Activated naive CD8-positive, alpha-beta T cell (primary cell): ENCODE data around the gene CTSA.
"Not testable (repeated sequence)": the region's sequence is repeated elsewhere in the genome, so short reads cannot be mapped to it uniquely, and the experiment has no call there.

ENCODE experiments used
- H3K27ac Mint-ChIP-seq: one replicate; pipeline ENCODE4 v1.8.0; 2021; ENCODE audit warnings: mixed read lengths
- H3K27me3 Mint-ChIP-seq: one replicate; pipeline ENCODE4 v1.8.0; 2021; ENCODE audit warnings: mixed read lengths
- H3K36me3 Mint-ChIP-seq: one replicate; pipeline ENCODE4 v1.8.0; 2021; ENCODE audit warnings: mixed read lengths
- H3K4me1 Mint-ChIP-seq: one replicate; pipeline ENCODE4 v1.8.0; 2021; ENCODE audit warnings: low read depth, mixed read lengths
- H3K4me3 Mint-ChIP-seq: one replicate; pipeline ENCODE4 v1.8.0; 2021; ENCODE audit warnings: mild to moderate bottlenecking, mixed read lengths
- H3K9me3 Mint-ChIP-seq: one replicate; pipeline ENCODE4 v1.8.0; 2021; ENCODE audit warnings: low read depth, mixed read lengths

CTSA gene

DNA sequence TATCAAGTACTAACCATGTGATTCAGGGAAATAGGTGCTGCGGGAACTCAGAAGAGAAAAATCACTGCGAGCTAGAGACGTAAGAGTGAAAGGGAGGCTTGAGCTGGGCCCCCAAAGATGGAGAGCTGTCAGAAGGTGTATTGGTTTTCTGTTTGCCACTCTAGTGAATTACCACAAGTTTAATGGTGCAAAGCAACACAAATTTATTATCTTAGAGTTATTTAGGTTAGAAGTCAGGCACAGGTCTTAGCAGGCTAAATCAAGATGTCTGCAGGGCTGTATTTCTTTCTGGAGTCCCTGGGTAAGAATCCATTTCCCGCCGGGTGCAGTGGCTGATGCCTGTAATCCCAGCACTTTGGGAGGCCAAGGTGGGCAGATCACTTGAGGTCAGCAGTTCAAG is 31.2 kb upstream of the CTSA start:
- H3K36me3 Mint-ChIP-seq, result peaks cover 5% of the 10 kb centered on the region
- no peak overlapping the region for H3K27ac Mint-ChIP-seq
- peaks cover 43% of the 10 kb centered on the region for H3K4me1 Mint-ChIP-seq
- no peaks in the 10 kb centered on the region for H3K9me3 Mint-ChIP-seq
- no peak overlapping the region for H3K4me3 Mint-ChIP-seq
- H3K27me3 Mint-ChIP-seq, result no peaks in the 10 kb centered on the region

GRCh38 chr20:45860560-45861220 is 30.4 kb upstream of the CTSA start:
- peak overlapping the region; percentile 17 for H3K4me3 Mint-ChIP-seq
- peaks cover 37% of the 10 kb centered on the region for H3K4me1 Mint-ChIP-seq
- no peaks in the 10 kb centered on the region for H3K27me3 Mint-ChIP-seq
- H3K36me3 Mint-ChIP-seq, result peaks cover 5% of the 10 kb centered on the region
- no peaks in the 10 kb centered on the region for H3K9me3 Mint-ChIP-seq
- H3K27ac Mint-ChIP-seq, result no peak overlapping the region

DNA sequence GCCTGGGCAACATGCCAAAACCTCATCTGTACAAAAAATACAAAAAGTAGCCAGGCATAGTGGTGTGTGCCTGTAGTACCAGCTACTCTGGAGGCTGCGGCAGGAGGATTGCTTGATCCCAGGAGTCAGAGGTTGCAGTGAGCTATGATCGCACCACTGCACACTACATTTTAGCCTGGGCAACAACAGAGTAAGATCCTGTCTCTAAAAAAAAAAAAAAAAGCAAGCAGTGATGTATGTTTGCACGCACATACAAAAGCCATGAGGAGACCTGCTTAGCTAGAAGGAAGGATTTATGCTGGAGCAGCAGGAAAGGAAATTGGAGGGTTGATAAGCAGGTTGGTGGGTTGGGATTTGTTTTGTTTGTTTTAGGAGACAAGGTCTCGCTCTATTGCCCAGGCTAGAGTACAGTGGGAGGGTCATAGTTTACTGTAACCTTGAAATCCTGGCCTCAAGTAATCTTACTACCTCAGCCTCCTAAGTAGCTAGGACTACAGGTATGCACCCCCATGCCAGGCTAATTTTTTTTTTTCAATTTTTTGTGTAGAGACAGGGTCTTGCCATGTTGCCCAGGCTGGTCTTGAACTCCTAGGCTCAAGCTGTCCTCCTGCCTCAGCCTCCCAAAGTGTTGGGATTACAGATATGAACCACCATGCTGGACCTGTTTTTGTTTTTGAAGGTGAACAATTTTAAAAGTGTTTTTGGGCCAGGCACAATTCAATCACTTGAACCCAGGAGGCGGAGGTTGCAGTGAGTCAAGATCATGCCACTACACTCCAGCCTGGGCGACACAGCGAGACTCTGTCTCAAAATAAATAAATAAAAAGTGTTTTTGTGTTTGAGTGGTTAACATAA is 29.7 kb upstream of the CTSA start:
- no peaks in the 10 kb centered on the region for H3K27me3 Mint-ChIP-seq
- H3K4me3 Mint-ChIP-seq, result no peak overlapping the region
- no peaks in the 10 kb centered on the region for H3K9me3 Mint-ChIP-seq
- no peak overlapping the region for H3K27ac Mint-ChIP-seq
- H3K36me3 Mint-ChIP-seq, result peaks cover 5% of the 10 kb centered on the region
- peaks cover 31% of the 10 kb centered on the region for H3K4me1 Mint-ChIP-seq

DNA sequence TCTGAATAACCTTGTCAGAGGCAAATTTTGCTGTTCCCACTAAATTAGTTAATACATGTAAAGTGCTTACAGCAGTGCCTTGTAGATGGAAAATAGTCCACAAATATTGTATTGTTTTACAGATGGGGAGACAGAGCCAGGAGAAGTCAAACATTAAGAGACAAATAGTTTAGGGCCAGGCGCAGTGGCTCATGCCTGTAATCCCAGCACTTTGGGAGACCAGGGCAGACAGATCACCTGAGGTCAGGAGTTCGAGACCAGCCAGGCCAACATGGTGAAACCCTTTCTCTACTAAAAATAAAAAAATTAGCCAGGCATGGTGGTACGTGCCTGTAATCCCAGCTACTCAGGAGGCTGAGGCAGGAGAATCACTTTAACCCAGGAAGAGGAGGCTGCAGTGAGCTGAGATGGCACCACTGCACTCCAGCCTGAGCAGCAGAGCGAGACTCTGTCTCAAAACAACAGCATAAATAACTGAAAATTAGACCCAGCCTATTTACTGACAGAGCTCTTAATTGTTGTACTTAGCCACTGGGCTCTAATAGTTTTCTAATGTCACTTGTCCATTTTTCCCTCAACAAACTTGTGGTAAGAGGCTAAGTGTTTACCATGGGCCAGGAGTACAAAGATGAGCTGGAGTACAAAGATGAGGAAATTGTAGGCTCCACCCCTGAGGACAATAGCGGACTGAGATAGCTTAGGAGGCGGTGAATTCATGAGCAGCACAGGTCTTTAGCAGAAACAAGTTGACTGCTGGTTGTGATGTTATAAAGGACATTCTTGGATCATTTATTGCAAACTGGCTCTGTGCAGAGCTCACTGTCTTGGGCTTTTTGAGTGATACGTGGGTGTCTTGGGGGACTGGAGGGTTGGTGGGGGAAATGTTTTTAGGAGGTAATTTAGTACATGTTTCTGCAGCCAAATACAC is 27.3 kb upstream of the CTSA start:
- Mint-ChIP-seq H3K4me3 (no peak overlapping the region), H3K4me1 (peaks cover 15% of the 10 kb centered on the region), H3K27me3 (no peaks in the 10 kb centered on the region), H3K36me3 (peaks cover 5% of the 10 kb centered on the region), H3K9me3 (no peaks in the 10 kb centered on the region), H3K27ac (no peak overlapping the region)

DNA sequence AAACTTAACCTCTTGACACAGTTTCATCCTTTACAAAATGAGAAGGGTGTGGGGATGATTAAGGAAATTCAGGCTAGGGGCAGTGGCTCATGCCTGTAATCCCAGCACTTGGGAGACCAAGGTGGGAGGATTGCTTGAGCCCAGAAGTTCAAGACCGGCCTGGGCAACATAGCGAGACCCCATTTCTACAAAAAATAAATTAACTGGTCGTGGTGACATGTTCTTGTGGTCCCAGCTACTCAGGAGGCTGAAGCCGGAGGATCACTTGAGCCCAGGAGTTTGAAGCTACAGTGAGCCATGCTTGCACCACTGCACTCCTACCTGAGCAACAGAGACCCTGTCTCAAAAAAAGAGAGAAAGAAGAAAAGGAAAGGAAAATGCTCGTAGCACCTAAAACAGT is 24.7 kb upstream of the CTSA start:
- Mint-ChIP-seq H3K36me3 (no peaks in the 10 kb centered on the region), H3K9me3 (no peaks in the 10 kb centered on the region), H3K27ac (no peak overlapping the region), H3K4me3 (no peak overlapping the region), H3K27me3 (no peaks in the 10 kb centered on the region), H3K4me1 (peaks cover 4% of the 10 kb centered on the region)

DNA sequence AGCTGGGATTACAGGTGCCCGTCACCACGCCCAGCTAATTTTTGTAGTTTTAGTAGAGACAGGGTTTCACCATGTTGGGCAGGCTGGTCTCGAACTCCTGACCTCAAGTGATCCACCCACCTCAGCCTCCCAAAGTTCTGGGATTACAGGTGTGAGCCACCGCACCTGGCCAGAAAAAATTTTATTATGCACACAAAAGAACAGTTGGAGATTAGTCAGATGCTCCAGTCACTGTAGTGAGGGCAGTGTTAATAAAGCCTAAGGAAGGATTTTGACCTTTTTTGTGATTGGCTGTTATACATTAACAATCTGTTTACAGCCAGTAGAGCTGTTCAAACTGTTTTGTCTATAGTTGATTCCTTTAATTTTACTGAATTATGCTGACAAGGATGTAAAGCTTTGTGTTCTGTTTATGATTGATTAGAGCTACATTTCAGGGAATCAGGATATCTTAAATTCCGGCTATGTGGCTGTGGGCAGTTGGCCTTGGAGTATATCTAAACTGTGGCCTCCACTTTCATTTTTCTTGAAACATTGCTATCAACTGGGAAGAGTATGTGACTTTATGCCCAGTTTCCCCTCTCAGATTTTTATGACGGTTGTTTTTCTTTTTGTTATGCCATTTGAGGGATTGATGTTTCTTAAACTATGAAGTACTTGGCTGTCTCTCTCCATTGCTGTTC is 23.9 kb upstream of the CTSA start:
- Mint-ChIP-seq H3K27me3 (no peaks in the 10 kb centered on the region), H3K4me1 (peaks cover 4% of the 10 kb centered on the region), H3K4me3 (no peak overlapping the region), H3K27ac (no peak overlapping the region), H3K36me3 (peaks cover 3% of the 10 kb centered on the region), H3K9me3 (no peaks in the 10 kb centered on the region)

DNA sequence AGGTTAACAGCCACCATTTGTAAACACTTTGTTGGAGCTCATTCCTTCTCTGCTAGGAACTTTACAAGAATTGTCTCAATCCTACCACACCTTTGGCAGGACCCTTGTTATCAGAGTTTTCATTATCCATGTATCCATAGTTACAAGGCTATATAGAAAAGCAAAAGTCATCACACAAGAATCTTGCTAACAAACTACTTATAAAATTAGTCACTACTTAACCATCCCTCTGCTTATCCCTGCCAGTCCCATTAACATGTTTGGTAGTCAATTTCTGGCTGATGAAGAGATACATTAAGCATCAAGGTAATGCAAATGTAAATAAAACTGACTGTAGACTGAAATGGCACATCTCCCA is 23.3 kb upstream of the CTSA start:
- H3K36me3 Mint-ChIP-seq, result peaks cover 5% of the 10 kb centered on the region

DNA sequence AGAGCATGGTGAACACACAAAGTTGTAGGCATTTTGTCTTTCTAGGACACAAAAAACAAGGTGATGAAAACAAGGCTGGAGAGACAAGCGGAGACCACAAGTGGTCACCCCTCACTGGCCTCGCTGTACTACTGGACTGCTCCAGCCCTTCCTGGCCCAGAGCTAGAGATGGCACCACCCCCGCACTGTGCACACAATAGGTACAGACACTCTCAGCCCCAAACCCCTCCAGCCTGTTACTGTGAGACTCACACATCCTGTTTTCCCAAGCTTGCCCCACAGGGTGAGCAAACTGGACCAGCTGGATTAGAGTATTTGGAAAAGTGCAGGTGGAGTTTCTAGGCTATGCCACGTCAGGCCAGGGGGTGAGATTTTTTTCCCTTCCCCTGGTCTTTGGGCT is 18.5 kb upstream of the CTSA start:
- Mint-ChIP-seq H3K27ac (no peak overlapping the region), H3K36me3 (peaks cover 8% of the 10 kb centered on the region), H3K4me1 (no peaks in the 10 kb centered on the region), H3K4me3 (no peak overlapping the region), H3K9me3 (no peaks in the 10 kb centered on the region), H3K27me3 (no peaks in the 10 kb centered on the region)

More for the DNA sequence above, 23.3 kb upstream of the CTSA start:
- H3K4me3 Mint-ChIP-seq, result no peak overlapping the region
- no peaks in the 10 kb centered on the region for H3K27me3 Mint-ChIP-seq
- H3K9me3 Mint-ChIP-seq, result no peaks in the 10 kb centered on the region
- H3K27ac Mint-ChIP-seq, result no peak overlapping the region
- H3K4me1 Mint-ChIP-seq, result peaks cover 4% of the 10 kb centered on the region

GRCh38 chr20:45873409-45874103 is 17.6 kb upstream of the CTSA start:
- H3K4me3 Mint-ChIP-seq, result no peak overlapping the region
- H3K9me3 Mint-ChIP-seq, result no peaks in the 10 kb centered on the region

DNA sequence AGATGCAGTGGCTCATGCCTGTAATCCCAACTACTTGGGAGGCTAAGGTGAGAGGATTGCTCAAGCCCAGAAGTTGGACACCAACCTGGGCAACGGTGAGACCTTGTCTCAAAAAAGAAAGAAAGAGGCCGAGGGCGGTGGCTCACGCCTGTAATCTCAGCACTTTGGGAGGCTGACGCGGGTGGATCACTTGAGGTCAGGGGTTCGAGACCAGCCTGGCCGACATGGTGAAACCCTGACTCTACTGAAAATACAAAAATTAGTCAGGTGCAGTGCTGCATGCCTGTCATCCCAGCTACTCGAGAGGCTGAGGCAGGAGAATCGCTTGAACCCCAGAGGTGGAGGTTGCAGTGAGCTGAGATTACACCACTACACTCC is 17.0 kb upstream of the CTSA start:
- not testable (repeated sequence) for H3K4me1 Mint-ChIP-seq, H3K27ac Mint-ChIP-seq, H3K36me3 Mint-ChIP-seq, H3K27me3 Mint-ChIP-seq, H3K4me3 Mint-ChIP-seq, H3K9me3 Mint-ChIP-seq

More at GRCh38 chr20:45873409-45874103, 17.6 kb upstream of the CTSA start:
- H3K36me3 Mint-ChIP-seq, result peaks cover 8% of the 10 kb centered on the region
- H3K27me3 Mint-ChIP-seq, result no peaks in the 10 kb centered on the region
- no peak overlapping the region for H3K27ac Mint-ChIP-seq
- H3K4me1 Mint-ChIP-seq, result no peaks in the 10 kb centered on the region

- no peak overlapping the region for H3K27ac Mint-ChIP-seq
- no peaks in the 10 kb centered on the region for H3K27me3 Mint-ChIP-seq
- H3K36me3 Mint-ChIP-seq, result peaks cover 8% of the 10 kb centered on the region
Measured at GRCh38 chr20:45874576-45874975, 16.6 kb upstream of the CTSA start.

GRCh38 chr20:45878076-45878761 is 12.9 kb upstream of the CTSA start:
- no peak overlapping the region for H3K4me3 Mint-ChIP-seq
- peaks cover 5% of the 10 kb centered on the region for H3K36me3 Mint-ChIP-seq
- H3K9me3 Mint-ChIP-seq, result no peaks in the 10 kb centered on the region
- H3K27me3 Mint-ChIP-seq, result no peaks in the 10 kb centered on the region
- peaks cover 22% of the 10 kb centered on the region for H3K4me1 Mint-ChIP-seq
- no peak overlapping the region for H3K27ac Mint-ChIP-seq

More at GRCh38 chr20:45874576-45874975, 16.6 kb upstream of the CTSA start:
- Mint-ChIP-seq H3K4me1 (no peaks in the 10 kb centered on the region), H3K4me3 (no peak overlapping the region), H3K9me3 (no peaks in the 10 kb centered on the region)

- peaks cover 5% of the 10 kb centered on the region for H3K36me3 Mint-ChIP-seq
Measured at GRCh38 chr20:45880988-45881788, 9.9 kb upstream of the CTSA start, which contains the start of gene ZSWIM1. TSS of gene ZSWIM1 (plus strand) at chr20:45881227. CDS start at chr20:45882593, 1,366 bp downstream.

More at GRCh38 chr20:45880988-45881788, 9.9 kb upstream of the CTSA start, which contains the start of gene ZSWIM1:
- no peaks in the 10 kb centered on the region for H3K9me3 Mint-ChIP-seq
- H3K4me3 Mint-ChIP-seq, result peak within 1 kb of the TSS; percentile 95
- H3K4me1 Mint-ChIP-seq, result peaks cover 38% of the 10 kb centered on the region
- H3K27me3 Mint-ChIP-seq, result no peaks in the 10 kb centered on the region
- peak within 1 kb of the TSS; percentile 95 for H3K27ac Mint-ChIP-seq
